Upper lobe of left lung (tissue), 6 donors: ENCODE data around the gene ANGPTL1. TPM values are rescaled to one million over a fixed set of nuclear protein-coding genes. Genes with fewer than 3 reads are reported as not detected.

Experiments used
- ATAC-seq, 2 donors: fragments of 200-7000 bp; cut with Tn5 transposase; one replicate each; pipeline ENCODE4 v1.9.1; 2022; ENCODE audit warnings: mild to moderate bottlenecking in 2 of 2, moderate library complexity in 2 of 2; ENCODE audit not compliant: low FRiP score in 2 of 2
- DNase-seq, 2 donors: peaks; one replicate each; pipeline ENCODE4 v3.0.0-alpha.2; 2019 to 2020
- H3K27ac ChIP-seq, 4 donors: fragments of 200-600 bp; sonication (generic); one replicate each; pipeline ENCODE4 v1.5.1; 2016 to 2019
- H3K27me3 ChIP-seq, 4 donors: fragments of 200-600 bp; sonication (generic); one replicate each; pipeline ENCODE4 v1.5.1; 2017 to 2019
- H3K36me3 ChIP-seq, 4 donors: fragments of 200-600 bp; sonication (generic); one replicate each; pipeline ENCODE4 v1.5.1; 2016 to 2019
- H3K4me1 ChIP-seq, 4 donors: fragments of 200-600 bp; sonication (generic); one replicate each; pipeline ENCODE4 v1.5.1; 2018 to 2019
- H3K4me3 ChIP-seq, 4 donors: fragments of 200-600 bp; sonication (generic); one replicate each; pipeline ENCODE4 v1.5.1; 2017 to 2019; ENCODE audit warnings: mild to moderate bottlenecking in 2 of 4, moderate library complexity in 1 of 4
- H3K9me3 ChIP-seq, 4 donors: fragments of 200-600 bp; sonication (generic); one replicate each; pipeline ENCODE4 v1.5.1; 2018 to 2019
- CTCF ChIP-seq, 6 experiments: fragments of 450-650 bp in 4 of 6; fragments of 200-600 bp in 2 of 6; sonication (generic) in 2 of 6; IDR thresholded peaks; one replicate each; pipeline ENCODE4 v1.5.1; 2016 to 2019; ENCODE audit warnings: antibody characterized with exemption in 6 of 6
- EP300 ChIP-seq, 4 donors: sonication (generic); formaldehyde crosslinking; IDR thresholded peaks; one replicate each; pipeline ENCODE4 v1.5.1; 2017; ENCODE audit warnings: antibody characterized with exemption in 4 of 4, control low read depth in 2 of 4
- POLR2A ChIP-seq, 4 donors: fragments of 450-650 bp; IDR thresholded peaks; one replicate each; pipeline ENCODE4 v1.5.1; 2016 to 2017; ENCODE audit warnings: antibody characterized with exemption in 4 of 4, mild to moderate bottlenecking in 2 of 4
- POLR2AphosphoS5 ChIP-seq, 2 donors: sonication (generic); formaldehyde crosslinking; IDR thresholded peaks; one replicate each; pipeline ENCODE4 v1.5.1; 2017; ENCODE audit warnings: antibody characterized with exemption in 2 of 2
- WGBS, 2 donors: methylation state at CpG; one replicate each; pipeline ENCODE4 v1.1.5; 2017 to 2018; 5-methylcytosine and 5-hydroxymethylcytosine counted together
- total RNA-seq, 6 donors: library from RNA; depleted of rRNA in 4 of 6; stranded (reverse); fragments of >200 nt in 4 of 6; gene quantifications; one replicate each; pipeline versions ENCODE4 v1.1.0 to v1.2.1, GENCODE V29; 2016 to 2021
- donor health status: DM: no; HTN: no; CAD: no; lungs with moderate emphysema.
- donor health status: DM: no; HTN: yes; CAD: no; lungs with severe emphysema.

Gene ANGPTL1
- total RNA-seq, 6 donors from 2014 or later = 4.9 to 22.8 (median 15.8) TPM

- H3K36me3 ChIP-seq = no peaks in the 10 kb centered on the region
- no peaks in the 10 kb centered on the region for H3K9me3 ChIP-seq
- DNase-seq (no peak), ATAC-seq (peak in 1 of 2 donors; percentile 66)
- peak overlapping the region; percentile 3 to 65 (median 32) for H3K27ac ChIP-seq
- TF ChIP-seq CTCF (IDR thresholded peaks at IDR 0.05) (no peak), POLR2AphosphoS5 (IDR thresholded peaks at IDR 0.05) (no peak), EP300 (IDR thresholded peaks at IDR 0.05) (no peak), POLR2A (IDR thresholded peaks at IDR 0.05) (no peak)
- H3K4me1 ChIP-seq = peaks cover 8 to 18% (median 12%) of the 10 kb centered on the region in 4 donors
- no peaks in the 10 kb centered on the region for H3K27me3 ChIP-seq
- H3K4me3 ChIP-seq = peak overlapping the region in 3 of 4 donors; percentile 3 to 33 (median 17)
- 58 to 61% methylated on average over 3 of the region's 3 CpGs for WGBS, 2 donors
Observed at GRCh38 chr1:178869119-178869697, 1.7 kb downstream of the ANGPTL1 start.

GRCh38 chr1:178868706-178869105 is 2.2 kb downstream of the ANGPTL1 start:
- ATAC-seq (no peak), DNase-seq (no peak)
- Histone ChIP-seq H3K27ac (peak overlapping the region in 3 of 4 donors; percentile 30 to 58 (median 35)), H3K36me3 (no peaks in the 10 kb centered on the region), H3K4me1 (peaks cover 8 to 18% (median 12%) of the 10 kb centered on the region in 4 donors), H3K9me3 (no peaks in the 10 kb centered on the region), H3K4me3 (peak overlapping the region in 3 of 4 donors; percentile 3 to 33 (median 9)), H3K27me3 (no peaks in the 10 kb centered on the region)
- WGBS, 2 donors = 63 to 74% methylated on average over 1 of the region's 1 CpG
- TF ChIP-seq CTCF (IDR thresholded peaks at IDR 0.05) (no peak), EP300 (IDR thresholded peaks at IDR 0.05) (no peak), POLR2AphosphoS5 (IDR thresholded peaks at IDR 0.05) (no peak), POLR2A (IDR thresholded peaks at IDR 0.05) (no peak)

GRCh38 chr1:178867670-178868069 is 3.2 kb downstream of the ANGPTL1 start:
- DNase-seq (no peak), ATAC-seq (peak in 1 of 2 donors; percentile 48)
- peak overlapping the region; percentile 19 to 58 (median 47) for H3K27ac ChIP-seq
- 39 to 53% methylated on average over 5 of the region's 5 CpGs for WGBS, 2 donors
- no peaks in the 10 kb centered on the region for H3K9me3 ChIP-seq
- H3K4me3 ChIP-seq = peak overlapping the region in 3 of 4 donors; percentile 11 to 34 (median 33)
- TF ChIP-seq CTCF (IDR thresholded peaks at IDR 0.05) (no peak), POLR2A (IDR thresholded peaks at IDR 0.05) (no peak), POLR2AphosphoS5 (IDR thresholded peaks at IDR 0.05) (no peak), EP300 (IDR thresholded peaks at IDR 0.05) (no peak)
- H3K4me1 ChIP-seq = peaks cover 8 to 18% (median 12%) of the 10 kb centered on the region in 4 donors
- no peaks in the 10 kb centered on the region for H3K27me3 ChIP-seq
- H3K36me3 ChIP-seq = no peaks in the 10 kb centered on the region

GRCh38 chr1:178864326-178864725 is 6.6 kb downstream of the ANGPTL1 start:
- no peak for ATAC-seq
- Histone ChIP-seq H3K27ac (no peak overlapping the region), H3K4me1 (no peaks in the 10 kb centered on the region), H3K9me3 (no peaks in the 10 kb centered on the region), H3K27me3 (no peaks in the 10 kb centered on the region), H3K4me3 (no peak overlapping the region), H3K36me3 (no peaks in the 10 kb centered on the region)
- no peak for DNase-seq
- no peak for TF ChIP-seq POLR2A (IDR thresholded peaks at IDR 0.05)
- no peak for TF ChIP-seq POLR2AphosphoS5 (IDR thresholded peaks at IDR 0.05)
- no peak for TF ChIP-seq EP300 (IDR thresholded peaks at IDR 0.05)
- TF ChIP-seq CTCF (IDR thresholded peaks at IDR 0.05) = no peak
- 61 to 63% methylated on average over 6 of the region's 6 CpGs for WGBS, 2 donors

- Histone ChIP-seq H3K27ac (no peak overlapping the region), H3K36me3 (no peaks in the 10 kb centered on the region), H3K4me1 (no peaks in the 10 kb centered on the region), H3K27me3 (no peaks in the 10 kb centered on the region), H3K9me3 (no peaks in the 10 kb centered on the region), H3K4me3 (no peak overlapping the region)
- no peak for ATAC-seq
- no peak for DNase-seq
- TF ChIP-seq POLR2AphosphoS5 (IDR thresholded peaks at IDR 0.05) (no peak), EP300 (IDR thresholded peaks at IDR 0.05) (no peak), CTCF (IDR thresholded peaks at IDR 0.05) (no peak), POLR2A (IDR thresholded peaks at IDR 0.05) (no peak)
Observed at GRCh38 chr1:178862864-178863263, 8.0 kb downstream of the ANGPTL1 start.
